OCI-LY1 (cell line): ENCODE measurements around the gene ZNF160.

Experiments
- CTCF ChIP-seq: fragments of 200-600 bp; sonication (generic), shearing (Covaris generic); IDR thresholded peaks from 2 replicates; pipeline ENCODE4 v1.5.1; 2017; ENCODE audit warnings: mild to moderate bottlenecking, antibody characterized with exemption, low read length, moderate library complexity, mixed read lengths
- EZH2 ChIP-seq: fragments of 200-600 bp; sonication (generic), shearing (Covaris generic); IDR thresholded peaks from 2 replicates; pipeline ENCODE4 v1.8.0; 2017; ENCODE audit warnings: borderline replicate concordance, mixed run types, mild to moderate bottlenecking, antibody characterized with exemption, low read length, moderate library complexity, mixed read lengths

- no peak for TF ChIP-seq CTCF
- TF ChIP-seq EZH2 = no peak
Measured at GRCh38 chr19:53082929-53083328, 20.3 kb downstream of the ZNF160 start.
